Sigmoid colon (tissue), 4 donors: Measurements from ENCODE around the gene EMP2.

Experiments used
- EP300 ChIP-seq, 4 donors: sonication (generic); formaldehyde crosslinking; IDR thresholded peaks; one replicate each; pipeline ENCODE4 v1.6.1; 2017; ENCODE audit warnings: antibody characterized with exemption in 4 of 4
- POLR2A ChIP-seq, 2 donors: fragments of 450-650 bp; IDR thresholded peaks; one replicate each; pipeline ENCODE4 v1.6.1; 2016; ENCODE audit warnings: antibody characterized with exemption in 2 of 2, mild to moderate bottlenecking in 2 of 2, moderate library complexity in 2 of 2
- POLR2AphosphoS5 ChIP-seq, 4 donors: sonication (generic); formaldehyde crosslinking; IDR thresholded peaks; one replicate each; pipeline ENCODE4 v1.6.1; 2017; ENCODE audit warnings: antibody characterized with exemption in 4 of 4
- TF ChIP-seq, protein P1 (sequence below), 4 experiments: fragments of 450-650 bp in 3 of 4; fragments of 200-600 bp in 1 of 4; IDR thresholded peaks; one replicate each; pipeline ENCODE4 v1.5.1; 2016 to 2019; ENCODE audit warnings: antibody characterized with exemption in 4 of 4, mild to moderate bottlenecking in 3 of 4, moderate library complexity in 2 of 4

- TF ChIP-seq, protein P1, sequence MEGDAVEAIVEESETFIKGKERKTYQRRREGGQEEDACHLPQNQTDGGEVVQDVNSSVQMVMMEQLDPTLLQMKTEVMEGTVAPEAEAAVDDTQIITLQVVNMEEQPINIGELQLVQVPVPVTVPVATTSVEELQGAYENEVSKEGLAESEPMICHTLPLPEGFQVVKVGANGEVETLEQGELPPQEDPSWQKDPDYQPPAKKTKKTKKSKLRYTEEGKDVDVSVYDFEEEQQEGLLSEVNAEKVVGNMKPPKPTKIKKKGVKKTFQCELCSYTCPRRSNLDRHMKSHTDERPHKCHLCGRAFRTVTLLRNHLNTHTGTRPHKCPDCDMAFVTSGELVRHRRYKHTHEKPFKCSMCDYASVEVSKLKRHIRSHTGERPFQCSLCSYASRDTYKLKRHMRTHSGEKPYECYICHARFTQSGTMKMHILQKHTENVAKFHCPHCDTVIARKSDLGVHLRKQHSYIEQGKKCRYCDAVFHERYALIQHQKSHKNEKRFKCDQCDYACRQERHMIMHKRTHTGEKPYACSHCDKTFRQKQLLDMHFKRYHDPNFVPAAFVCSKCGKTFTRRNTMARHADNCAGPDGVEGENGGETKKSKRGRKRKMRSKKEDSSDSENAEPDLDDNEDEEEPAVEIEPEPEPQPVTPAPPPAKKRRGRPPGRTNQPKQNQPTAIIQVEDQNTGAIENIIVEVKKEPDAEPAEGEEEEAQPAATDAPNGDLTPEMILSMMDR (IDR thresholded peaks at IDR 0.05) = no peak
- TF ChIP-seq POLR2A (IDR thresholded peaks at IDR 0.05) (no peak), EP300 (IDR thresholded peaks at IDR 0.05) (no peak), POLR2AphosphoS5 (IDR thresholded peaks at IDR 0.05) (no peak)
Measured at GRCh38 chr16:10564591-10564990, 15.8 kb downstream of the EMP2 start.
